ENCODE results near the gene SPACA7. TPM values are rescaled to one million over a fixed set of nuclear protein-coding genes. Genes with fewer than 3 reads are reported as not detected.

Gene SPACA7
- total RNA-seq, 3 donors from 2014 or later (not counting 1 experiment from before 2014, with no cell fraction given) = not detected

GRCh38 chr13:112331675-112332074, 44.5 kb upstream of the SPACA7 start:
- no peaks in the 10 kb centered on the region for H3K36me3 ChIP-seq (ENCODE audit: control insufficient read depth, insufficient read depth, low read length)
- Mint-ChIP-seq H3K4me3 (no peak overlapping the region), H3K9me3 (peaks cover 2 to 3% of the 10 kb centered on the region in 2 donors), H3K27ac (no peak overlapping the region), H3K27me3 (ENCODE audit: low read depth in 2 of 2) (peaks cover 26 to 30% of the 10 kb centered on the region in 2 donors), H3K4me1 (no peaks in the 10 kb centered on the region), H3K36me3 (peaks cover 1% of the 10 kb centered on the region)
- no peak for TF ChIP-seq CTCF (IDR thresholded peaks at IDR 0.05)
- peaks cover 2% of the 10 kb centered on the region for H3K27me3 ChIP-seq (ENCODE audit: control insufficient read depth, insufficient read depth, low read length)
- H3K27ac ChIP-seq (ENCODE audit: low read length) = no peak overlapping the region
- ATAC-seq (no peak), DNase-seq (no peak)
- WGBS (ENCODE audit: insufficient coverage) = 23% methylated on average over 20 of the region's 20 CpGs
- no peaks in the 10 kb centered on the region for H3K9me3 ChIP-seq (ENCODE audit: control insufficient read depth, insufficient read depth, low read length)
- no peak overlapping the region for H3K4me3 ChIP-seq (ENCODE audit: low read length)
- intact Hi-C loops (cut with micrococcal nuclease) = no loop called here
- H3K4me1 ChIP-seq (ENCODE audit: control insufficient read depth, insufficient read depth, low read length) = no peaks in the 10 kb centered on the region

- no peaks in the 10 kb centered on the region for H3K9me3 ChIP-seq (ENCODE audit: control insufficient read depth, insufficient read depth, low read length)
- no peak overlapping the region for H3K4me3 ChIP-seq (ENCODE audit: low read length)
- no peaks in the 10 kb centered on the region for H3K36me3 ChIP-seq (ENCODE audit: control insufficient read depth, insufficient read depth, low read length)
- H3K27me3 ChIP-seq (ENCODE audit: control insufficient read depth, insufficient read depth, low read length) = peaks cover 2% of the 10 kb centered on the region
- H3K27ac ChIP-seq (ENCODE audit: low read length) = no peak overlapping the region
- H3K27me3 Mint-ChIP-seq (ENCODE audit: low read depth in 2 of 2) = peaks cover 21 to 31% of the 10 kb centered on the region in 2 donors
- H3K4me1 ChIP-seq (ENCODE audit: control insufficient read depth, insufficient read depth, low read length) = no peaks in the 10 kb centered on the region
- DNase-seq (no peak), ATAC-seq (no peak)
- WGBS (ENCODE audit: insufficient coverage) = 85% methylated on average over 10 of the region's 10 CpGs
- no peaks in the 10 kb centered on the region for H3K4me1 Mint-ChIP-seq
- TF ChIP-seq CTCF (IDR thresholded peaks at IDR 0.05) = no peak
- no peak overlapping the region for H3K27ac Mint-ChIP-seq
- H3K9me3 Mint-ChIP-seq = peaks cover 8 to 12% of the 10 kb centered on the region in 2 donors
- H3K4me3 Mint-ChIP-seq = no peak overlapping the region
- intact Hi-C loops (cut with micrococcal nuclease) = no loop called here
- peaks cover 10% of the 10 kb centered on the region for H3K36me3 Mint-ChIP-seq
Observed at GRCh38 chr13:112332727-112333126, 43.4 kb upstream of the SPACA7 start.

GRCh38 chr13:112333756-112334543, 42.2 kb upstream of the SPACA7 start:
- ATAC-seq = no peak
- no peak for TF ChIP-seq CTCF (IDR thresholded peaks at IDR 0.05)
- Mint-ChIP-seq H3K36me3 (peaks cover 10% of the 10 kb centered on the region), H3K4me1 (no peaks in the 10 kb centered on the region), H3K4me3 (no peak overlapping the region), H3K9me3 (peaks cover 8 to 12% of the 10 kb centered on the region in 2 donors), H3K27ac (no peak overlapping the region), H3K27me3 (ENCODE audit: low read depth in 2 of 2) (peaks cover 17 to 26% of the 10 kb centered on the region in 2 donors)
- 89% methylated on average over 15 of the region's 16 CpGs for WGBS (ENCODE audit: insufficient coverage)
- H3K4me3 ChIP-seq (ENCODE audit: low read length) = no peak overlapping the region
- peaks cover 2% of the 10 kb centered on the region for H3K27me3 ChIP-seq (ENCODE audit: control insufficient read depth, insufficient read depth, low read length)
- no peaks in the 10 kb centered on the region for H3K4me1 ChIP-seq (ENCODE audit: control insufficient read depth, insufficient read depth, low read length)
- H3K36me3 ChIP-seq (ENCODE audit: control insufficient read depth, insufficient read depth, low read length) = no peaks in the 10 kb centered on the region
- no peak for DNase-seq
- H3K27ac ChIP-seq (ENCODE audit: low read length) = no peak overlapping the region
- intact Hi-C loops (cut with micrococcal nuclease) = no loop called here
- no peaks in the 10 kb centered on the region for H3K9me3 ChIP-seq (ENCODE audit: control insufficient read depth, insufficient read depth, low read length)
